GM11168 (cell line): ENCODE data around the gene VRK2.

Experiments
- in situ Hi-C: fragments of 300-500 bp; cut with MboI; formaldehyde crosslinking; loops from one replicate; pipeline ENCODE4 v1.12.0; 2022; ENCODE audit warnings: low sequenced_read_pairs; ENCODE audit not compliant: unreplicated experiment

Gene VRK2

GRCh38 chr2:58046585-58047372 lies at the start of gene VRK2:
VRK2 (plus strand) TSS chr2:58046806; CDS start chr2:58048832, 2,026 bp downstream.
- in situ Hi-C loops, result loop anchor here (25.0 kb wide), 1 partner anchor 134 kb away; no protein-coding TSS in a partner anchor

DNA sequence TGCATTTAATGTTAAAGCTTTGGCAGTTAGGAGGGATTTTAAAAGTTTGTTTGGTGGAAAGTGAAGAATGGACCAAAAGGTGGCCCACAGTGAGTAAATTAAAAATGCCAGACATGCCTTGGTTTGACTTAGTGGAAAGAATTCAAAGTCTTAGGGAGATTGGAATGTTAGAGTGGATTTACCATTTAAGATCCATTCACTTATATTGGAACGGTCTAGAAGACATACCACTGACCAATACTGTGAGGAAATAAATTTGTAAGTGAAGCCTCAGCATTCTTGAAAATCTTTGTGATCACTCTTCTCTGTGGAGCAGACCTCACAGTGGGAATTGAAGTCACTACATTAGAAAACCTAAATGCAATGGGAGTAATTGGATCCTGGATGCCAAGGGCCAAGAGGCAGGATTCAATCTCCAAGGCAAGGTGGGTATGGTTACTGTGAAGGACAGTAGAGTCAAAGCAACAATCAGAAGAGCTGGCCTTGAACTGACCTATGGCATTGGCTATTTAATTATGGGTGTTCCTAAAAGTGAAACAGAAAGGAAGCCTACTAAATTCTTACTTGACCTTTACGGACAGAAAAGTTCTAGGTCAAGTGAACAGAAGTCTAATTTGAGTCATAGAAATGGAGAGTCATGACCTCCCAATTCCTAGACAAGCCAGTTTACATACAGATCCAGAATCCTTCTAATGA lies 40.2 kb upstream of the VRK2 start:
- in situ Hi-C loops, result no loop called here

GRCh38 chr2:58006952-58007284 lies 39.7 kb upstream of the VRK2 start:
- in situ Hi-C loops, result no loop called here

- in situ Hi-C loops, result no loop called here
Measured at GRCh38 chr2:58010599-58010998, 36.0 kb upstream of the VRK2 start.

- in situ Hi-C loops, result no loop called here
Measured at GRCh38 chr2:58019229-58019628, 27.4 kb upstream of the VRK2 start.

DNA sequence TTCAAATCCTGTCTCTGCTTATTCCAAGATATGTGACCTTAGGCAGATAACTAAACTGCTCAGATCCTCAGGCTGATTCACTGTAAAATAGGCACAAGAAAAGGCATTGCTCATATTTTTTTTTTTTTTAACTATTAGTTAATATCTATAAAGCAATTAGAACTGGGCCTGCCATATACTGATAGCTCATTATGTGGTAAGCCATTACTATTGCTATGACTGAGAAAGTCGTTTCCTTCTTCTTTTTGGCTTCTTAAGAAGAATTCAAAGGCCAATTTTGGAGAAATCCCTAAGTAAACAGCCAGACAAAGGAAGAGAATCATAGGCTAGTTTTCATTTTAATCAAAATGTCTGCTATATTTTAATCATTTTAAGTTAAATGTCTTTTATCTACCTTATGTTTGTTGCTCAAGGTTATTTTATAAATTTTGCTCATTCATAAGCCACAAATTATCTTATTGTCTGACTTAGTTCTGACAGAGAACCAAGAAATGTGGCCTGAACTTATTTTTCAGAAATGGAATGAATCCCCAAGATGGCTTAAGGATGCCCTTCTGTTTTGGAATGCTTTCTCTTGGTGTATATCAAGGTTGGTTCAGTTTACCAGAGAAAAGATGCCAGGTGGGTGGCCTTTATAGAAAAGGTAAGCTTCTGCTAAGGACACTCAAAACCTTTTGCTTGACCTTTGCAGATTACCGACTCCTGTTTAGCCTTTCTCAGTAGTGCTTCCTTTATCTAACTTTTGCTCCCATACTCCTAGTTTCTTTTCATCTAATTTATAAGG lies 21.3 kb upstream of the VRK2 start:
- in situ Hi-C loops, result loop anchor here (25.0 kb wide), 1 partner anchor 113 kb away; no protein-coding TSS in a partner anchor

- in situ Hi-C loops, result loop anchor here (25.0 kb wide), 1 partner anchor 115 kb away; no protein-coding TSS in a partner anchor
Measured at GRCh38 chr2:58027029-58027428, 19.6 kb upstream of the VRK2 start.

- in situ Hi-C loops, result loop anchor here (25.0 kb wide), 1 partner anchor 118 kb away; no protein-coding TSS in a partner anchor
Measured at GRCh38 chr2:58030771-58031170, 15.8 kb upstream of the VRK2 start.

- in situ Hi-C loops, result loop anchor here (25.0 kb wide), 1 partner anchor 120 kb away; no protein-coding TSS in a partner anchor
Measured at GRCh38 chr2:58032016-58032763, 14.4 kb upstream of the VRK2 start.

- in situ Hi-C loops, result loop anchor here (25.0 kb wide), 1 partner anchor 120 kb away; no protein-coding TSS in a partner anchor
Measured at GRCh38 chr2:58032764-58033080, 13.9 kb upstream of the VRK2 start.

GRCh38 chr2:58033530-58033929 lies 13.1 kb upstream of the VRK2 start:
- in situ Hi-C loops, result loop anchor here (25.0 kb wide), 1 partner anchor 121 kb away; no protein-coding TSS in a partner anchor

GRCh38 chr2:58035352-58035751 lies 11.3 kb upstream of the VRK2 start:
- in situ Hi-C loops, result loop anchor here (25.0 kb wide), 1 partner anchor 123 kb away; no protein-coding TSS in a partner anchor

DNA sequence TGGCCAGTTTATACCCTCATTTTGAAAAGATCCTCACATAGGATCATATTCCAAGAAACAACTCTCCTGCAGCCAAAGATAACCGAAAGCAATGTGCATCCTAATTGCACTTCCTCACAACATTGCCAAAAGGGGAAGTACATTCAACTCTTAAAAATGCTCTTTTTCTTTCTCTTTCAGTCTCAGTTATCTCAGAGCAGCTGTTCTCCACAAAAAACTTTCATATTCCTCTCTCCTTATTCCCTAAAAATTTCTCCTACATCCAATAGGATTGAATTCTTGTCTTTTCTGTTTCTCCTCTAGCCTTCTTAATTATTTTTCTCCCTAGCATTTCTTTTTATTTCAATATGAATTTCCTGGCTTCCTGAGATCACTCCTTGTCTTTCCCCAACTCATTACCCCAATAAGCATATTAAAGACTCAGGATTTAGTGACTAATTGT lies 7.4 kb upstream of the VRK2 start:
- in situ Hi-C loops, result loop anchor here (25.0 kb wide), 1 partner anchor 127 kb away; no protein-coding TSS in a partner anchor

GRCh38 chr2:58042486-58042970 lies 4.1 kb upstream of the VRK2 start:
- in situ Hi-C loops, result loop anchor here (25.0 kb wide), 1 partner anchor 130 kb away; no protein-coding TSS in a partner anchor

DNA sequence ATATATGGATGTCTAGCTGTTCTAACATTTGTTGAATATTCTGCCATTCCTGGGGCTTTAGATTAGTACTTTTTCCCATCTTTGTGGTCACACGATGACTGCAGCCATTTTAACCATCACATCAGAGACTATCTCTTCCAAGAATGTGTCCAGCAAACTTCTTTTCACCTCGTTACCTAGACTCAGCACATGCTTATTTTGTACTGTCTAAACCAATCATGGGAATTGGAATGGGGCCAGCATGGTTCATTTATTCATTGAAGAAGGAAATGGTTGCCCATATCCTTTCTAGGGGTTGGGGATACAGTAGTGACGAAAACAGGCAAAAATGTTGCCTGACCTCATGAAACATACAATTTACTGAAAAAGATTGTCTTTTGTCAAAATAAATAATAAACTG lies 2.5 kb upstream of the VRK2 start:
- in situ Hi-C loops, result loop anchor here (25.0 kb wide), 1 partner anchor 132 kb away; no protein-coding TSS in a partner anchor

GRCh38 chr2:58045580-58046334 lies 849 bp upstream of the VRK2 start:
- in situ Hi-C loops, result loop anchor here (25.0 kb wide), 1 partner anchor 133 kb away; no protein-coding TSS in a partner anchor

DNA sequence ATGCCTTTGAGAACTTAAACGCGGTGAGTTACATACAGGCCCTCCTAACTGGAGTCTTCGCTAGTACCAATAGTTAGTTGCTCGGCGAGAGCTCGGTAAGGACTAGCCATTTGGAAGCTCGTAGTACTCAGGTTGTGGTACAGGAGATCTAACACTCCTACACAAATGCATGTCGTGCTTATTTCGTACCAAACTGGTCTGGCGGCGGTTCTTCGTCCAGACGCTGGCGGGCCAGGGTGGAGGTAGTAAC lies 346 bp upstream of the VRK2 start:
- in situ Hi-C loops, result loop anchor here (25.0 kb wide), 1 partner anchor 134 kb away; no protein-coding TSS in a partner anchor

DNA sequence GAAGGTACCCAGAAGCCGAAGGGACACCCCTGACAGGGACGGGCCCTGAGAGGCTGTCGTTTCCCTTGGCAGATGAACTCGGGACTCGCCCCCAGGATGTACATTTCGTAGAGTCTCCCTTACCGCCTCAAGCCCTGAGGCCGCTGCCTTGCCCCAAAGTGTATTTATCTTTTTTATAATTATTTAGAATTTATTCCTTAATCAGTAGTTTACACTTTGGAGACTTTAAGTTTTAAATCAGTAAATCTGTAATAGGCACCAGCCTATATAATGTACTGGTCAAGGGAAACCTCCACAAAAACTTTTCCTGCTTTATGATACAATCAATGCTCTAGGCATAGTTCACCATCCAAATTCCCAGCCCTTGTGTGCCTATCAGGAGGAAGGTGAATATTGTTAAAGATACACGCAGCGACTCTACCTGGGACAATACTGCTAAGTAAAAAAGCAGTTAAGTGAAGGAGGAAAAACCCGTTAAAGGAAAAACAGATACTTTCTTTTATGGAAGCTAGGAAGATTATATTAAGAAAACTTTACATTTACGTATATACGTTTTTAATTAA lies 848 bp downstream of the VRK2 start:
- in situ Hi-C loops, result loop anchor here (25.0 kb wide), 1 partner anchor 135 kb away; no protein-coding TSS in a partner anchor
